Esophagus muscularis mucosa (tissue), 4 donors: ENCODE results near the gene CCDC6. TPM values are rescaled to one million over a fixed set of nuclear protein-coding genes. Genes with fewer than 3 reads are reported as not detected.
"Not testable (repeated sequence)": the region's sequence is repeated elsewhere in the genome, so short reads cannot be mapped to it uniquely, and the experiment has no call there.

Source experiments
- DNase-seq: peaks from one replicate; pipeline ENCODE4 v3.0.0-alpha.2; 2017; ENCODE audit errors: extremely low spot score
- H3K27ac ChIP-seq, 4 donors: fragments of 200-600 bp; sonication (generic); replicated peaks in 1 of 4; 1 replicate in 3 of 4; 2 replicates in 1 of 4; pipeline ENCODE4 v1.5.1; 2016 to 2019; ENCODE audit warnings: mild to moderate bottlenecking in 1 of 4
- H3K27me3 ChIP-seq, 4 donors: fragments of 200-600 bp; sonication (generic); one replicate each; pipeline versions ENCODE4 v1.5.1 to v1.6.0; 2016 to 2019
- H3K36me3 ChIP-seq, 4 donors: fragments of 200-600 bp; sonication (generic); one replicate each; pipeline ENCODE4 v1.5.1; 2016 to 2019
- H3K4me1 ChIP-seq, 4 donors: fragments of 200-600 bp; sonication (generic); one replicate each; pipeline ENCODE4 v1.5.1; 2016 to 2019
- H3K4me3 ChIP-seq, 4 donors: fragments of 200-600 bp; sonication (generic); 1 replicate in 2 of 4; 2 replicates in 2 of 4; pipeline ENCODE4 v1.5.1; 2016 to 2019; ENCODE audit warnings: mild to moderate bottlenecking in 4 of 4, moderate library complexity in 1 of 4
- H3K9me3 ChIP-seq, 4 donors: fragments of 200-600 bp; sonication (generic); 1 replicate in 3 of 4; 2 replicates in 1 of 4; pipeline ENCODE4 v1.5.1; 2016 to 2019
- CTCF ChIP-seq, 3 experiments: fragments of 200-600 bp in 2 of 3; fragments of 450-650 bp in 1 of 3; sonication (generic) in 2 of 3; IDR thresholded peaks; one replicate each; pipeline ENCODE4 v1.5.1; 2017 to 2019; ENCODE audit warnings: antibody characterized with exemption in 3 of 3, mild to moderate bottlenecking in 2 of 3, moderate library complexity in 1 of 3
- EP300 ChIP-seq: sonication (generic); formaldehyde crosslinking; IDR thresholded peaks from one replicate; pipeline ENCODE4 v1.6.1; 2017; ENCODE audit warnings: antibody characterized with exemption
- POLR2A ChIP-seq: fragments of 450-650 bp; IDR thresholded peaks from one replicate; pipeline ENCODE4 v1.6.1; 2017; ENCODE audit warnings: antibody characterized with exemption, moderate library complexity, mild to moderate bottlenecking, low read depth
- POLR2AphosphoS5 ChIP-seq, 2 donors: sonication (generic); formaldehyde crosslinking; IDR thresholded peaks; one replicate each; pipeline ENCODE4 v1.6.1; 2017; ENCODE audit warnings: antibody characterized with exemption in 2 of 2
- WGBS: methylation state at CpG from one replicate; pipeline ENCODE4 v1.1.5; 2018; 5-methylcytosine and 5-hydroxymethylcytosine counted together
- intact Hi-C: fragments of 100-400 bp; cut with DNase I; formaldehyde crosslinking; loops from one replicate; pipeline ENCODE4 v1.15.1; 2023
- total RNA-seq, 4 donors: library from RNA; depleted of rRNA; stranded (reverse); fragments of >200 nt; gene quantifications; one replicate each; pipeline versions ENCODE4 v1.1.0 to v1.2.1, GENCODE V29; 2016

CCDC6 gene
- total RNA-seq, 4 donors from 2014 or later: 41.4 to 71.0 (median 57.2) TPM

DNA sequence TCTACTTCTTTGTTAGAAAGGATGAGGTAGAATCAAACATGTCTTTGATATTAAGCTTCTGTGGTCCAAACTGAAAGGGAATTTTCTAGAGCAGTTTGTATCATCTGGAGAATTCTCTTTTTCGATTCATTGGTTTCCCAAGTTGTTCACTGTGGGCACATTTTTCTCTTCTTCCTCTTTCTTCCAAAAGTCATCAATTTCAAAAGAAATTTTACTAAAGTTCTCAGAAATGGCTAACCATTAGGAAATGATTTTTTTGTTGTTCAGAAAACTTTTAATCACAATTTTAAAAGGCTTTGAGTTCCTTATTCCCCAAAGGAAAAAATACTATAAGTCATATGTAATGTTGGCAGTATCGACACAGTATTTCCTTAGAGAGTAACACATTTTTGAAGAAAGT, 28.3 kb upstream of the CCDC6 start:
- Histone ChIP-seq H3K27ac (no peak overlapping the region), H3K9me3 (no peaks in the 10 kb centered on the region), H3K27me3 (no peaks in the 10 kb centered on the region), H3K36me3 (no peaks in the 10 kb centered on the region), H3K4me3 (no peak overlapping the region), H3K4me1 (no peaks in the 10 kb centered on the region)
- intact Hi-C loops: no loop called here
- DNase-seq: no peak
- TF ChIP-seq POLR2AphosphoS5 (IDR thresholded peaks at IDR 0.05) (no peak), CTCF (IDR thresholded peaks at IDR 0.05) (no peak), POLR2A (no peak), EP300 (no peak)
- 77% methylated on average over 2 of the region's 2 CpGs for WGBS

DNA sequence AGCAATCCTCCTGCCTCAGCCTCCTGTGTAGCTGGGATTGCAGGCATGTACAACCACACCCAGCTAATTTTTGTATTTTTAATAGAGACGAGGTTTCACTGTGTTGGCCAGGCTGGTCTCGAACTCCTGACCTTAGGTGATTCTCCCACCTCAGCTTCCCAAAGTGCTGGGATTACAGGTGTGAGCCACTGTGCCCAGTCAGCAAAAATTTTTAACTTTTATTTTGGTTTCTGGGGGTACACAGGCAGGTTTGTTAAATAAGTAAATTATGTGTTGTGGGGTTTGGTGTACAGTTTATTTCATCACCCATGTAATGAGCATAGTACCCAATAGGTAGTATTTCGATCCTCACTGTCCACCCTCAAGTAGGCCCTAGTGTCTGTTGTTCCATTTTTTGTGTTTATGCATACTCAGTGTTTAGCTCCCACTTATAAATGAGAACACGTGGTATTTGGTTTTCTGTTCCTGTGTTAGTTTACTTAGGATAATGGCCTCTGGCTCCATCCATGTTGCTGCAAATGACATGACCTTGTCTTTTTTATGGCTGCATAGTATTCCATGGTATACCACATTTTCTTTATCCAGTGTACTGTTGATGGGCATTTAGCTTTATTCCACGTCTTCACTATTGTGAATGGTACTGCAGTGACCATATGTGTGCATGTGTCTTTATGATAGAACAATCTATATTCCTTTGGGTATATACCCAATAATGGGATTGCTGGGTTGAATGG, 24.6 kb upstream of the CCDC6 start:
- intact Hi-C loops, H3K9me3 ChIP-seq, H3K4me3 ChIP-seq, H3K27ac ChIP-seq, H3K36me3 ChIP-seq, DNase-seq, H3K4me1 ChIP-seq, H3K27me3 ChIP-seq: not testable (repeated sequence)
- 92% methylated on average over 5 of the region's 5 CpGs for WGBS

DNA sequence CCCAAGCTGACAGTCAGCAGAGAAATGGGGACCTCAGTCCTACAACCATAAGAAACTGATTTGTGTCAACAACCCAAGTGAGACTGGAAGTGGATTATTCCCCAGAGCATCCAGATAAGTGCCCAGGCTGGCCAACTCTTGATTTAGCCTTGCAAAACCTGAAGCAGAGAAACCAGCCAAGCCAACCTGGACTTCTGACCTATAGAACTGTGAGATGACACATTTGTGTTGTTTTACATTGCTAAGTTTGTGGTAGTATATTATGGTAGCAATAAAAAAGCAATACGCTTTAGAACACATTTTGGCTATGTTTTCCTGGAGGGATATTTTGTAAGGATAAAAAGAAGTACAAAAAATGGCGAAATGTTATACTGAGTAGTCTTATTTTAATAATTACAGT, 19.7 kb upstream of the CCDC6 start:
- peaks cover 0 to 23% (median 13%) of the 10 kb centered on the region in 4 donors for H3K9me3 ChIP-seq
- intact Hi-C loops: no loop called here
- no peak overlapping the region for H3K4me3 ChIP-seq
- no peaks in the 10 kb centered on the region for H3K36me3 ChIP-seq
- no peak for DNase-seq
- no peak overlapping the region for H3K27ac ChIP-seq
- no peaks in the 10 kb centered on the region for H3K4me1 ChIP-seq
- WGBS: 97% methylated on average over 2 of the region's 2 CpGs
- no peaks in the 10 kb centered on the region for H3K27me3 ChIP-seq
- no peak for TF ChIP-seq CTCF (IDR thresholded peaks at IDR 0.05)
- TF ChIP-seq POLR2A: no peak
- TF ChIP-seq EP300: no peak
- no peak for TF ChIP-seq POLR2AphosphoS5 (IDR thresholded peaks at IDR 0.05)

- intact Hi-C loops: no loop called here
- Histone ChIP-seq H3K9me3 (peaks cover 0 to 23% (median 13%) of the 10 kb centered on the region in 4 donors), H3K27me3 (no peaks in the 10 kb centered on the region), H3K27ac (no peak overlapping the region), H3K4me3 (no peak overlapping the region), H3K36me3 (no peaks in the 10 kb centered on the region), H3K4me1 (no peaks in the 10 kb centered on the region)
- DNase-seq: no peak
- 62% methylated on average over 3 of the region's 3 CpGs for WGBS
- TF ChIP-seq POLR2A (no peak), CTCF (IDR thresholded peaks at IDR 0.05) (no peak), POLR2AphosphoS5 (IDR thresholded peaks at IDR 0.05) (no peak), EP300 (no peak)
These were observed 16.6 kb upstream of the CCDC6 start for GRCh38 chr10:59922907-59923306.

GRCh38 chr10:59917922-59918321, 11.6 kb upstream of the CCDC6 start:
- intact Hi-C loops: no loop called here
- H3K4me1 ChIP-seq: no peaks in the 10 kb centered on the region
- 86% methylated on average over 1 of the region's 1 CpG for WGBS
- no peaks in the 10 kb centered on the region for H3K36me3 ChIP-seq
- no peak overlapping the region for H3K4me3 ChIP-seq
- TF ChIP-seq EP300: no peak
- TF ChIP-seq CTCF (IDR thresholded peaks at IDR 0.05): no peak
- TF ChIP-seq POLR2A: no peak
- no peak for TF ChIP-seq POLR2AphosphoS5 (IDR thresholded peaks at IDR 0.05)
- H3K27ac ChIP-seq: no peak overlapping the region
- peaks cover 0 to 26% (median 14%) of the 10 kb centered on the region in 4 donors for H3K9me3 ChIP-seq
- DNase-seq: no peak
- H3K27me3 ChIP-seq: no peaks in the 10 kb centered on the region
